GM19043 (cell line): ENCODE results near the gene NLRP1.
"Not testable (repeated sequence)": the region's sequence is repeated elsewhere in the genome, so short reads cannot be mapped to it uniquely, and the experiment has no call there.

Experiments
- ATAC-seq: cut with Tn5 transposase; IDR thresholded peaks from one replicate; pipeline ENCODE4 v1.9.1; 2021; ENCODE audit warnings: low read depth; ENCODE audit not compliant: unreplicated experiment

NLRP1 gene

GRCh38 chr17:5588584-5588983 is 4.3 kb upstream of the NLRP1 start:
- ATAC-seq: no peak

GRCh38 chr17:5587438-5588032 is 3.2 kb upstream of the NLRP1 start:
- ATAC-seq: no peak

- ATAC-seq: no peak
Observed at GRCh38 chr17:5585836-5586521, 1.7 kb upstream of the NLRP1 start.

GRCh38 chr17:5585287-5585794 is 1.0 kb upstream of the NLRP1 start:
- no peak for ATAC-seq

- ATAC-seq: no peak
Observed at GRCh38 chr17:5583426-5584382, 605 bp downstream of the NLRP1 start.

- ATAC-seq: no peak
Observed at GRCh38 chr17:5582209-5583185, 1.8 kb downstream of the NLRP1 start.

- ATAC-seq: no peak
Observed at GRCh38 chr17:5581655-5582054, 2.7 kb downstream of the NLRP1 start.

GRCh38 chr17:5580969-5581368 is 3.3 kb downstream of the NLRP1 start:
- ATAC-seq: no peak

GRCh38 chr17:5580367-5580766 is 3.9 kb downstream of the NLRP1 start:
- no peak for ATAC-seq

- ATAC-seq: not testable (repeated sequence)
Observed at GRCh38 chr17:5578768-5579167, 5.5 kb downstream of the NLRP1 start.

- not testable (repeated sequence) for ATAC-seq
Observed at GRCh38 chr17:5573017-5573416, 11.3 kb downstream of the NLRP1 start.

GRCh38 chr17:5571281-5571680 is 13.0 kb downstream of the NLRP1 start:
- no peak for ATAC-seq

GRCh38 chr17:5565808-5566207 is 18.5 kb downstream of the NLRP1 start:
- ATAC-seq: no peak

- no peak for ATAC-seq
Observed at GRCh38 chr17:5563456-5563855, 20.9 kb downstream of the NLRP1 start.

- ATAC-seq: no peak
Observed at GRCh38 chr17:5562661-5563360, 21.5 kb downstream of the NLRP1 start.

- ATAC-seq: no peak
Observed at GRCh38 chr17:5561736-5562571, 22.4 kb downstream of the NLRP1 start.

- ATAC-seq: no peak
Observed at GRCh38 chr17:5560361-5560988, 23.8 kb downstream of the NLRP1 start.
